Hematopoietic multipotent progenitor cell treated with erythropoietin and hydrocortisone succinate and interleukin-3 and kit ligand, for 8 days (in vitro differentiated cells): ENCODE measurements around the gene UGT1A9.
A peak's percentile ranks its signal among the peaks of the same experiment; 100 is the strongest.
"Not testable (repeated sequence)": the region's sequence is repeated elsewhere in the genome, so short reads cannot be mapped to it uniquely, and the experiment has no call there.

Source experiments
- DNase-seq: peaks from one replicate; pipeline ENCODE4 v3.0.0-alpha.2; 2015

UGT1A9 gene

DNA sequence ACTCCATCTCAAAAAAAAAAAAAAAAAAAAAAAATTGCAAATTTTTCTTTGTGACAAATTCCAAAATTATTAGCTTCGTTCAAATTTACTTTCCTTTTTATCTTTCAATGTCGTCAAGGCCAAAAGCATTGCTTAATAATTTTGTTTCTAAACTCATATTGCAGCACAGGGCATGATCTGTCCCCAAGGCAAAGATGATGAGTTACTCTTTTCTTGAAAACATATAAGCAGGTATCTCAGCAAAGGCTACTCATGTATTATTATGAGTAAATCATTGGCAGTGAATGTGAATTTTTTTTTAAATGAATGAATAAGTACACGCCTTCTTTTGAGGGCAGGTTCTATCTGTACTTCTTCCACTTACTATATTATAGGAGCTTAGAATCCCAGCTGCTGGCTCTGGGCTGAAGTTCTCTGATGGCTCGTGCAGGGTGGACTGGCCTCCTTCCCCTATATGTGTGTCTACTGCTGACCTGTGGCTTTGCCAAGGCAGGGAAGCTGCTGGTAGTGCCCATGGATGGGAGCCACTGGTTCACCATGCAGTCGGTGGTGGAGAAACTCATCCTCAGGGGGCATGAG lies 9.9 kb downstream of the UGT1A9 start, which contains the start of gene UGT1A7:
Gene UGT1A7 (plus strand): TSS at position 381 of the 579 bp plus-strand sequence. CDS start 37 bp downstream, at position 418.
- no peak for DNase-seq

DNA sequence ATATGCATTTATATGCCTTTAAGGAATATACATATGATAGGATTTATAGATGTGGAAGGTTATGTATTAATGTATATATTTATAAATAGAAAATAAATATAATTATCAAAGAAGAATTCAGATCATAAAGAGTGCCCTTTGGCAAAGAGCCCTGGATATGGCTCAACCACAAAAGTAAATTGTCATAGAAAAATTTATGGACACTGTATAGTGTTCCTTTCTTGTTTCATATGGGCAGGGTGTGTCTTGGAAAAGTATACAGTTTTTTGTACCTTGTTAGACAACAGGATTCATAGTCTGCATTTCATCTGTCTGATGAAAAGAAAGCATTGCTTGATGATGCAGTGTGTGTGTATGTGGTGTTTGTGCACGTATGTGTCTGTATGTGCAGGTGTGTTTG lies 12.9 kb downstream of the UGT1A9 start:
- DNase-seq, result no peak

DNA sequence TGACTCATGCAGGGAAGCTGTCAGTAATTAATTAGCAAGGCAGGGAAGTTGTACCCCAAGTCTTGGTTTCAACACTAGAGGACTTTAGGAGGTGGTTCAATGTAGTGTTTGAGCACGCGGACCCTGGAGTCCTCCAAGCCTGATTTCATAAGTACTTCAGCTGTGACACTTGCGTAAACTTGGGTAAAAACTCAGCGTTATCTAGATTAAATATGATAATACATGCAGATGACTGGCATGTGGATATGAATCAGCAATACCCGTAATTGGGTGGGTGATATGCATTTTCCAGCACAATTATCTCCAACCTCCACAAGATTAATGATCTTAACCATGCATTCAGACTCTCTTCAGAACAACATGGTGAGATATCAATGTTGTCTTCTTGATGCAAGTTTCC lies 15.2 kb downstream of the UGT1A9 start:
- DNase-seq, result peak; percentile 51

DNA sequence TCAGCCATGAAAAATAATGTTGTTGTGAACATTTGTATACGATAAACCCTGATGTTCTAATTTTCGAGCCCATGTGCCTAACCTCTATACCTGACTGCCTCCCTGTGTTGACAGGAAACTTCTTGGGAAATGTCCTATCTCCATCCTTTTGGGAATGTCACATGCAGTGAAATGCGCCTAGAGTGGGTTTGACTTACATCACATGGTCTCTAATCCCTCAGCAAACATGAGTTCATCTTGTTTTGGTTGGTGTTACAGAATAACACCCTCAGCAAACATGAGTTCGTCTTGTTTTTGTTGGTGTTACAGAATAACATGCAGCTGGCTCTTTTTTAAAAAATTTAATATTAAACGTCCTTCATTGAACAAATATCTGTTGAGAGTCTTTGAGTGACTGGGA lies 16.6 kb downstream of the UGT1A9 start:
- no peak for DNase-seq

DNA sequence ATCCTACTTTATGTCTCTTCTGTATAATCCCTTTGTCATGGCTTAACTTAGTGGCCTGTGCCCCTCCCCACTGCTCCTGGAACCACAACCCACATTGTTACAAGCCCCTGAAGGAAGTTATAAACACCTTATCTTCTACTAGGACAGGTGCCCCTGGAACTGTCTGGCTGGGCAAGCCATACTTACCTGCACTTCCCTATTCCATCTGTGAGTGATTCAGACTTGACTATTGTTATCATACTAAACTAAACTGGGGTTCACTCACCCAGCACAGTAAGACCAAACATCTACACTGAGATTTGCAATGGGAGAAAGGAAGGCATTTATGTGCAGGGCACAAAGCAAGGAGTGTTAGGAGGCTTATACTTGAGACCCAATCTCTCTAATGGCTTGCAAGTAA lies 17.3 kb downstream of the UGT1A9 start:
- no peak for DNase-seq

DNA sequence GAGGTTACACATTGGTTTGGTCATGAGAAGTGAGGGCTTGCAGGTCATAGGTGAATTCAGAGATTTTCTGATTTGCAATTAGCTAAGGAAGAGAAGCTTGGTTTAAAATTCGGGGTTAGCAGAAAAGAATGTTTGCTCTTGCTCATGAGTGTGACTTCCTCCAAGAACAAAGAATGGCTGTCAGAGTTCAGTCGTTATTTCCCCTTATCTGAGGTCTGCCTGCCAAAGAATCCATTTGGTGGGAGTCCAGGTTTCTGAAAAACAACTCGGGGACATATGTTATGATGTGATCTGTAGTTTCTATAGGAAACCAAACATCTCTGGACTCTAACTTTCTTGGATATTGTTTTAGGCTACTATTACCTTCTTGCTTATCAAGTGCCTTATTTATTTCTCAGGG lies 17.8 kb downstream of the UGT1A9 start:
- DNase-seq, result peak; percentile 64

DNA sequence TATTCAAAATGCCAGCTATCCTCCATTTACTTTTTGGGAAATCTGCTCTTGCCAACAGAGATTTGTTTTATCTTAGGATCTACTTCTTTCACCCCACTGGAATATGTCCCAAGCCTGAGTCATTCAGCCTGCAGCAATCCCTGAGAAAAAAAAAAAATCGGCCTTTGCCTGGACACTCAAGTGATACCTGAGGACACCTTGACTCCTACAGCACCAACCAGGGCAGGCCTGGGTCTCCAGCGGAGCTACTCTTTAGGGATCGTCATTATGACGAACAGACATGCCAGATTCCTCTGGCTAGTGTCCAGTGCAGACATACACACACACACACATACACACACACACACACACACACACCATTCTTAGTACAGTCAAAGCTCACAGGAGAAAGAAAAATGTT lies 18.7 kb downstream of the UGT1A9 start:
- no peak for DNase-seq

DNA sequence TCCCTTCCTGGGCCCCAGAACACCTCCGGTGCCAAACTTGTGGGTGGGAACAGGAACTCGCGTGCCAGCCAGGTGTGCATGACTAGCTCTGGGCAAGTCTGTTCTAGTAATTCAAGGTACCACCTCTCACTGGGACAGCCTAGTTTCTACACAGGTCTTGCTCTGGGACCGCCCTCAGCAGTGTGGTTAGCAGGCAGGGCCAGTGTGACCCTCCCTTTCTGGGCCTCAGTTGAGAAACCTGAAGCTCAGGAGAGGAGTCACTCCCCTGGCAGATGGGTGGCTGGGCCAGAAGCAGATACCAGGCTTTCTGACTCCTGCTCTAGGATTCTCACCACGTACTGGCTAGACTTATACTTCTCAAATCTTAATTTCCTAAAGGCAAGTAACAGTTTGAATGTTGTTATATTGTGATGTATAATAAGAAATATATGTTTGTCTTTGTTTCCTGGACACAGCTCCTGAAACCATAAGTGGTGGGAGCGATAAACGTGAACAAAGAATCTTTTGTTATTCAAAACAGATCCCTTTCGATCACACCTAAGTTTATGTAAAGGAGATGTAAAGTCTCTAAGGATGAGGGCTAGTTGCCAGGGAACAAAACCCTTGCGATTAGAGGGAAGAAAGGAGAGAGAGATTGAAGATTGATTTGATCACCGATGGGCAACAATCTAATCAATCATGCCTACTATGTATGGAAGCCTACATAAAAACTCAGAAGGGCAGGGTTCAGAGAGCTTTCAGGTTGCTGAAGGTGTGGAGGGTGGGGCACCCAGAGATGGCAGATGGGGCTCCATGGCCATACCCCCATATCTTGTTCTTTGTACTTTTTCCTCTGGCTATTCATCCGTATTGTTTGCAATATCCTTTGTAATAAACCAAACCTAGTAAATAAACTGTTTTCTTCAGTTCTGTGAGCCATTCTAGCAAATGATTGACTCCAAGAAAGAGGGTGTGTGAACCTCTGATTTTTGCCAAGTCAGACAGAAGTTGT lies 20.0 kb downstream of the UGT1A9 start:
- DNase-seq, result no peak

DNA sequence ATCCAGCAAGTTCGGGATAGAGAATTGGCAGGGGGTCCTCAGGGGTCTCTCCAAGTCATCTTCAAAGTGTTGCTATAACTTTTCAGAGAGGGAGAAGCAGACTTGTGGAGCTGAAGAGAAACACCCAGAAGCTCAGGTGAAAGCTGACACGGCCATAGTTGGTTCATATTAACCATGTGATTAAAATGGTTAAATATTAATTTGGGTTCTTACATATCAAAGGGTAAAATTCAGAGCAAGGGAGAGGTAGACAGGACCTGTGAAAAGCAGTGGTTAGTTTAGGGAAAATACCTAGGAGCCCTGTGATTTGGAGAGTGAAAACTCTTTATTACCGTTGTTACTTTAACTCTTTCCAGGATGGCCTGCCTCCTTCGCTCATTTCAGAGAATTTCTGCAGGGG lies 20.9 kb downstream of the UGT1A9 start, which contains the start of gene UGT1A6:
Gene UGT1A6 (plus strand): TSS at position 243 of the 400 bp plus-strand sequence. CDS start 115 bp downstream, at position 358.
- no peak for DNase-seq

DNA sequence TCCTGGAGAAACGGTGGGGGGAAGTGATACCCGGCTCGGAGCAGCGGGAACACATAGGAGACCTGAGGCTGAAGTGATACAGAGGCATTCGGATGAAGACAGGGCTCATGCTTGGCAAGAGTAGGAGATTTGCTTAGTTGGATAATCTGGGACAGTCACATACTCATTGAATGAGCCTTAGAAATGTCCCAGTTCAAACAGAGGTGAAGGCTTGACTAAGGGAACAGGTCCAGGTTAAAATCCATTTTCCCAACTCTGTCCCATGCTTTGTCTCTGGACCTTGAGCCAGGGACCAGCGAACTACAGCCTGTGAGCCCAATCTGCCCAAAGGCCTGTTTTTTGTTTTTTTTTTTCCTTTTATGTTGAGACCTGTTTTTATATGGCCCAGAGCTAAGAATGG lies 22.3 kb downstream of the UGT1A9 start:
- DNase-seq, result no peak

DNA sequence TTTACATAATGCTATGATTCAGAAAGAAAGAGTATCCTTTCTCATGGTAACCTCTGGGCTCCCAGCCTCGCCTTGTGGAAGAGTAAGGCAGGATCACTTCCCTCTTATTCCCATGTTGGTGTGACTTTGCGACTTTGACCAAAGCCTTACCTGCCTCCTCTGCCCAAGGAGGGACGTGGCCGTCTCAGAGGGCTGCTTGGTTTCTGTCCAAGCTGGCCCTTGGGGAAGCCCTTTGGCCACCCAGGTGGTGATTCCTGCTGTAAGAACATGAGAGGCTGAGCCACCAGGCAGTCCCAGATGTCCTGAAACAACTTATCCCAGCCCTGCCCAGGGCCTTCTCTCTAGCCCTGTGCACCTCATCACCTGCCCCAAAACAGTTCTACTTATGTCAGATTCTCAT lies 27.0 kb downstream of the UGT1A9 start:
- no peak for DNase-seq

DNA sequence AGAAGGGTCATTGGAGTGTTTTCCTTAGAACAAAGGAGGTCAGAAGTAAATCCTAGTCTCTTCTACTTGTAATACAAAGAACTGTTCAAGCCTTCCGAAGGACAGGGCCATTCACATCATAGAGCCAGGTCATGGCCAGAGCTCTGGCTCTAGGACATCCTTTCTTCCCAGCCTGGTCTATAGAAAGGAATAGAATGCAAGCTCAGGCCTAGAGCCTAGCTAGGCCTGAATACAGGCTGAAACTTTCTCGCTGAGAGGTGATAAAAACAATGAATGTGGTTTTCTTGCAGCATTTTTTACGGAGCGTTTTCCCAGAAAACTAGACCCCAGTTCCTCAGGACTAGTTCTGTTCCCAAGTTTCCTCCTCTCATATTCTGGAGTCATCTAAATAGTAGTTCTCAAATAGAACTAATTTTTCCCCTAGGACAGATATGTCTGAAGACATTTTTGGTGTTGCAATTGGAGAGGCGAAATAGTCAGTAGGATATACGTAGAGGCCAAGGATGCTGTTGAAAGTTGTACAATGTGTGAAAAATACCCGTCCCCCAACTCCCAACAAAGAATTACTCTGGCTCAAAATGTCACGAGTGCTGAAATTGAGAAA lies 27.8 kb downstream of the UGT1A9 start:
- no peak for DNase-seq

DNA sequence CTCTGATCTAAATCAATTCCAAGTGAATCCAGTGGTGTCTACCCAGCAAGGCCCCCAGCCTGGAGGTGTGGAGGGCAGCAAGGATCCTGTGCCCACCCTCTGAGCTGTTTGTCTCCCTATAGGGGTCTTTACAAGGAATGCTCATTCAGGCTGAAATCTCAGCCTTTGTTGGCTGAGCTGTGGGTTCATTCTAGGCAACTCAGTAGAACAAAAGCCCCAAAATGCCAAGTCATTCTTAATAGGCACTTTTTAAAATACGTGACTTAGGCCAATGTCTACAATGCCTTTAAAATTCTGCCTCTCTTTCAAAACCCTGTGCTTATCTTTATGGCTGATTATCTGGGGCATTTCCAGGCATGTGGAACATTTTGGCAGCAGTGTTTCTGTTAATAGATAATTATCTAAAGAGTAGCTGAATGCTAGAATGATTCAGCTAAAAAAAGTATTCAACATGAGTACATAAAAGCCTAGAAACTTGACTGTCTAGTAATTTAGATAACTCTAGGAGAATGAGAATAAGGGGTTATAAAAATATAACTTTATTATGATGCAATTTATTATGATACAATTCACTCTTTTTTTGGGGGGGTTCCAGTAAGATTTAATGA lies 28.4 kb downstream of the UGT1A9 start:
- peak; percentile 96 for DNase-seq

DNA sequence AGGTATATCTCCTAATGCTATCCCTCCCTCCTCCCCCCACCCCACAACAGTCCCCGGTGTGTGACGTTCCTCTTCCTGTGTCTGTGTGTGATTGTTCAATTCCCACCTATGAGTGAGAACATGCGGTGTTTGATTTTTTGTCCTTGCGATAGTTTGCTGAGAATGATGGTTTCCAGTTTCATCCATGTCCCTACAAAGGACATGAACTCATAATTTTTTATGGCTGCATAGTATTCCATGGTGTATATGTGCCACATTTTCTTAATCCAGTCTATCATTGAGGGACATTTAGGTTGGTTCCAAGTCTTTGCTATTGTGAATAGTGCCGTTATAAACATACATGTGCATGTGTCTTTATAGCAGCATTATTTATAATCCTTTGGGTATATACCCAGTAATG lies 29.1 kb downstream of the UGT1A9 start:
- not testable (repeated sequence) for DNase-seq

DNA sequence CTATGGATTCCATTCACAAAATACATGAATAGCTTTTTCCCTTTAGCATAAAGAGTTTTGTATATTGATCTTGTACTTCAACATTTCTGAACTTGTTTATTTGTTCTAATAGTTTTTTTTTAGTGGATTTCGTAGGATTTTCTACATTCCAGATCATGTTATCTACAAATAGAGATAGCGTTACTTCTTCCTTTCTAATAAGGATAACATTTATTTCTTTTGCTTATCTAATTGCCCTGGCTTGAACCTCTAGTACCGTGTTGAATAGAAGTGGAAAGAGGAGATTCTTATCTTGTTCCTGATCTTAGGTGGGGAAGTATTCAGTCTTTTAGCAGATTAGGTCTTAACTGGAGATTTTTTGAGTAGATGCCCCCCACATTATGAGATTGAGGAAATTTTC lies 30.5 kb downstream of the UGT1A9 start:
- DNase-seq, result no peak

DNA sequence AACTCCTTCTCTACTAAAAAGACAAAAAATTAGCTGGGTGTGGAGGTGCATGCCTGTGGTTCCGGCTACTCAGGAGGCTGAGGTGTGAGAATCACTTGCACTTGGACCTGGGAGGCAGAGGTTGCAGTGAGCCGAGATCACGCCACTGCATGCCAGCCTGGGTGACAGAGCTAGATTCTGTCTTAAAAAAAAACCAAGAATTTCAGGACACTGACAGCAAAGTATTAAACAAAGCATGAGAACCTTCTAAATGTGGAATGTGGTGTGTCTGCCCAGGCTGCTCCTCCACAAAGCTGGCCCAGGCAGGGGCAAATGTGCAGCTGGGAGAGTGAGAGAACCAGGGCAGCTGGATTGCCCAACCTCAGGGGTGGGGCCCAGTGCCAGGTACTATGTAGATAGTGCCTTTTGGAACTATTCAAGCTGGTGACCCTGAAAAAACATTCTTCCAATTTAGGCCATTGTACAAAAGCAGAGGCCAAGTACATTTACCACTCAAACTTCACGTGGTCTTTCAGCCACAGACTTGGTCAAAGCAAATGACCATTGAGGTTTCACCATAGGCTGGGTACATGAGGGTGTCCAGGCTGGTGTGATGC lies 34.3 kb downstream of the UGT1A9 start:
- peak; percentile 35 for DNase-seq

DNA sequence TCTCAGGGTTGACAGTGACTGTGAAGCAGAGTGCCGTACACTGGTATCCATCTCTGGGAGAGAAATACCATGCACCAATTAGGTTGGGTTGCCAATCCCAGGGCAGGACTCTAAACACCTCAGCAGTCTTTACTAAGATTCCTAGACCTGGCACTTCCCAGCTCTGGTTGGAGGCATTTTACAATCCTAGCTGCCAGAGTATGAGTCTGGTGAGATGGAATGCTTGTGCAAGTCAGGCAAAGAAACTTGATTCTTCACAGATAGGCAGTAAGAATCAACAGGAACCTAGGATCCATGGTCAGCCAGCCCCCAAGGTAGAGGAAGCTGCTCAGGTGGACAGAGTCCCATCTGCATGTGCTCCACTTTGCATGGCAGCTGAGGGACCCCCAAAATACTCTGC lies 35.0 kb downstream of the UGT1A9 start:
- DNase-seq, result no peak

DNA sequence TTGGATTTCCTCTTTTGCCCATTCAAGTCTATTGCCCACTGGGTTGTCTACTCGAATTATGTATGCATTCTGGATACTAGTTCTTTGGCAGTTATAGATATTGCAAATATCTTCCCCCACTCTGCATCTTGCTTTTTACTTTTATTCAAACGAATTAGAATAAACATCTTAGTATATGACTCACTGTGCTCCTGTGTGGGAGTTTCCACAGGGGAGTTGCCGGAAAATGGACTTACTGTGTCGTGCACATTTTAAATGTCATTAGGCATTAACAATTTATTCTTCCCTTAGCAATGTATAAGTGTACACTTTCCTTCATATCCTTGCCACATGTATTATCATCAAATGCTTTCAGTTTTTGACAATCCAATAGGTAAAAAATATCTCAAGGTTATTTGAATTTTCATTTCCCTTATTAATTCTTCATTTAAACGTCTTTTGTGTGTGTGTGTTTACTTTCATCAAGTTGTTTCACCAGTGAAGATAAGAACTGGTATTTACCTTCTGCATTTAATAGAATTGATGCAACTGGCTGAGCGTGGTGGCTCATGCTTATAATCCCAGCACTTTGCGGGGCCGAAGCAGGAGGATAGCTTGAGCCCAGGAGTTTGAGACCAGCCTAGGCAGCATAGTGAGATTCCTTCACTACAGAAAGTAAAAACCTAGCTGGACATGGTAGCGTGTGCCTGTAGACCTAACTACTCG lies 36.4 kb downstream of the UGT1A9 start:
- no peak for DNase-seq

DNA sequence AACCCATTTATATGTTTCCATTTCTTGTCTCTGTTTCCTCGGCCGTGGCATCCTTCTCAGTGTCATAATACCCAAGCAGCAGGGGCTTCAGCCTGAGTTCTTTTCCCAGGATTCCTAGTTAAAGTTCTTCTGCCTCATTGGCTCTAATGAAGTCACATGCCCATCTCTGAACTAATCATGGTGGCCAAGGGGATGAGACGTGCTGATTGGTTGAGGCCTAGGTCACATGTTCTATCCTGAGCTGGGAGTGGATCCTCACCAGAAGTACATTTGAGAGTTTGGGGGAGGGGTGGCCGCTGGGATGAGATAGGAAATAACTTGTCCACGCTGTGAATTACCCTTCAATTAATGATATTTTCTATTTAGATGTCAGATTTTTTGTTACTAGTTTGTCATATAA lies 37.2 kb downstream of the UGT1A9 start:
- DNase-seq, result no peak

DNA sequence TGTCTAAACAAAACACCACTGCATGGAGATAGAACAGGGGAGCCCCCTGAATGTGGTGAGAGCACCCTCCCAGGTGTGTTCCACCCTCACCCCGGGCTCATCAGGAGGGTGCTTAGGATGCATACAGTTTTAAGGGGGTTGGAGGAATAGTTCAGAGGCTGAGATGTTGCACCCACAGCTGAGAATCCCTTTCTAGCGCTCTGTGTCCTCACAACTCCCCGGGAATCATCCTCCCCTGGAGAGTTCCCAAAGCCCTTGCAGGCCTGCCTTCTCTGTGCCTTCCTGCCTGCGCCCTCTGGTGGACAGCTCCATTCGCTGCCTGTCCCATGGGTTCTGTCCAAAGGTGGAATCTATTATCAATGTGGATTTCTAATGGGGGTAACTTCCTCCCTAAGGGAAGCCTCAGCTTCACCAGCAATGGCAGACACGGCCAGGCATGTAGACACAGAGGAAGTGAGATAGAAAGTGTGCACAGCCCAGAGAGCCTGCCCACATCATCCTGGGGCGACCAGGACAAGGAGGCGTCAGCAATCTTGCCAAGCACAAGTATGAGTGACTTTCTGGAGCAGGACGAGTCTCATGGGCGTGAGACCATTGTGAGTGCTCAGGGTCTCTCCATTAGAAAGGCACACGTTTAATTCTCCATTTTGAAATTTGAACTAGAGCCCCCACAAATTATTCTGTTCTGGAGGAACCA lies 39.8 kb downstream of the UGT1A9 start:
- peak; percentile 80 for DNase-seq

DNA sequence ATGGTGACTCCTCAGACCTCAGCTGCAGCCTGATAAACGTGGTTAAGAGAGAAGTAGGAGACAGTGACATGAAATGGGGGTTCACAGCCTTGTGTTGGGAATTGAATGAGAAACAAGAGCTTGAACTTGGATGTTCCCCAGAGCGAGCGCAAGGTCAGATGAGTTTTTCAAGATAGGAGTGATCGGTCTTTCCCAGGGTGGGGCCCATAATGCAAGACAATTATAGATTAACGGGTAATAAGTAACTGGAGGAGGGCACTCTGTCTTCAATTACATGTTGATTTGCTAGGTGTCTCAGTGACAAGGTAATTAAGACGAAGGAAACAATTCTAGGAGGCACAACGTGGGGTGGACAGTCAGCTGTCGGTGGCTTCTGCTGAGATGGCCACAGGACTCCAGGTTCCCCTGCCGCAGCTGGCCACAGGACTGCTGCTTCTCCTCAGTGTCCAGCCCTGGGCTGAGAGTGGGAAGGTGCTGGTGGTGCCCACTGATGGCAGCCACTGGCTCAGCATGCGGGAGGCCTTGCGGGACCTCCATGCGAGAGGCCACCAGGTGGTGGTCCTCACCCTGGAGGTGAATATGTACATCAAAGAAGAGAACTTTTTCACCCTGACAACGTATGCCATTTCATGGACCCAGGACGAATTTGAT lies 41.0 kb downstream of the UGT1A9 start, which contains the start of gene UGT1A5:
Gene UGT1A5 (plus strand): TSS at position 297 of the 651 bp plus-strand sequence. CDS start 85 bp downstream, at position 382.
- no peak for DNase-seq
